WTC11 (cell line): Measurements from ENCODE around the gene EXOC4.

ENCODE experiments used
- ZNF121 ChIP-seq: sonication (generic); formaldehyde crosslinking; IDR thresholded peaks from 2 replicates; pipeline ENCODE4 v1.8.0; 2023; ENCODE audit warnings: missing genetic modification reagents
- TF ChIP-seq, protein P1 (sequence below): sonication (generic); formaldehyde crosslinking; IDR thresholded peaks from 2 replicates; pipeline ENCODE4 v1.8.0; 2022; ENCODE audit warnings: mild to moderate bottlenecking, missing genetic modification reagents
- TF ChIP-seq, protein P2 (sequence below): fragments of 200-600 bp; IDR thresholded peaks from 2 replicates; pipeline ENCODE4 v1.8.0; 2022; ENCODE audit warnings: antibody characterized with exemption

DNA sequence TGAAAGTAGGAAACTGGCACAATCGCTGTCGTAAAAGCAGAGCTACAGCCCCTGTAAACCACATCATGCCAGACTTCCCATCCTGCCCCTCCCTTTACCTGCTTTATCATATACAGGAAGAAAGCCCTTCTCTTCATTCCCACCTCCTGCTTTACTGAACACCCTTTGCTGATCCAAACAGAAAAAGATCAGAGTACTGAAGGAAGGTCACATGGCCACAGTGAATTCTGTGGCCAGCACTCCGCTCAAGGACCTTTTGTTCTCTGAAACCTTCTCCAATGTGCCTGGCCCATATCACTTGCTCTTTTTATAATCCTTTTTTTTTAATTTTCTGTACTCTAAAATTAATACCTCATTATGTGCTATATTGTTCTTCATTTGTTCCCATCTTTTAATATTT lies 765.4 kb downstream of the EXOC4 start:
- TF ChIP-seq, protein P1, sequence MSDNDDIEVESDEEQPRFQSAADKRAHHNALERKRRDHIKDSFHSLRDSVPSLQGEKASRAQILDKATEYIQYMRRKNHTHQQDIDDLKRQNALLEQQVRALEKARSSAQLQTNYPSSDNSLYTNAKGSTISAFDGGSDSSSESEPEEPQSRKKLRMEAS (CRISPR knock-in tag), result no peak
- TF ChIP-seq ZNF121 (CRISPR knock-in tag), result no peak
- TF ChIP-seq, protein P2, sequence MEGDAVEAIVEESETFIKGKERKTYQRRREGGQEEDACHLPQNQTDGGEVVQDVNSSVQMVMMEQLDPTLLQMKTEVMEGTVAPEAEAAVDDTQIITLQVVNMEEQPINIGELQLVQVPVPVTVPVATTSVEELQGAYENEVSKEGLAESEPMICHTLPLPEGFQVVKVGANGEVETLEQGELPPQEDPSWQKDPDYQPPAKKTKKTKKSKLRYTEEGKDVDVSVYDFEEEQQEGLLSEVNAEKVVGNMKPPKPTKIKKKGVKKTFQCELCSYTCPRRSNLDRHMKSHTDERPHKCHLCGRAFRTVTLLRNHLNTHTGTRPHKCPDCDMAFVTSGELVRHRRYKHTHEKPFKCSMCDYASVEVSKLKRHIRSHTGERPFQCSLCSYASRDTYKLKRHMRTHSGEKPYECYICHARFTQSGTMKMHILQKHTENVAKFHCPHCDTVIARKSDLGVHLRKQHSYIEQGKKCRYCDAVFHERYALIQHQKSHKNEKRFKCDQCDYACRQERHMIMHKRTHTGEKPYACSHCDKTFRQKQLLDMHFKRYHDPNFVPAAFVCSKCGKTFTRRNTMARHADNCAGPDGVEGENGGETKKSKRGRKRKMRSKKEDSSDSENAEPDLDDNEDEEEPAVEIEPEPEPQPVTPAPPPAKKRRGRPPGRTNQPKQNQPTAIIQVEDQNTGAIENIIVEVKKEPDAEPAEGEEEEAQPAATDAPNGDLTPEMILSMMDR, result no peak
